ENCODE data around the gene TENM3.

GRCh38 chr4:182532441-182532840 is 289.2 kb downstream of the TENM3 start:
- TF ChIP-seq EZH2 (IDR thresholded peaks at IDR 0.05; ENCODE audit: borderline replicate concordance, low read depth, low read length, severe bottlenecking) (no peak), POLR2AphosphoS5 (IDR thresholded peaks at IDR 0.05; ENCODE audit: insufficient read depth, low read depth, low read length) (no peak), POLR2A (IDR thresholded peaks at IDR 0.05; ENCODE audit: low read depth, low read length) (no peak), MYC (IDR thresholded peaks at IDR 0.05; ENCODE audit: low read depth, low read length) (no peak), FOS (IDR thresholded peaks at IDR 0.05; ENCODE audit: borderline replicate concordance, insufficient read depth, low read length) (no peak), JUN (IDR thresholded peaks at IDR 0.05; ENCODE audit: borderline replicate concordance, insufficient read depth, insufficient read length, low read depth) (no peak)
- TF ChIP-seq, protein P1, sequence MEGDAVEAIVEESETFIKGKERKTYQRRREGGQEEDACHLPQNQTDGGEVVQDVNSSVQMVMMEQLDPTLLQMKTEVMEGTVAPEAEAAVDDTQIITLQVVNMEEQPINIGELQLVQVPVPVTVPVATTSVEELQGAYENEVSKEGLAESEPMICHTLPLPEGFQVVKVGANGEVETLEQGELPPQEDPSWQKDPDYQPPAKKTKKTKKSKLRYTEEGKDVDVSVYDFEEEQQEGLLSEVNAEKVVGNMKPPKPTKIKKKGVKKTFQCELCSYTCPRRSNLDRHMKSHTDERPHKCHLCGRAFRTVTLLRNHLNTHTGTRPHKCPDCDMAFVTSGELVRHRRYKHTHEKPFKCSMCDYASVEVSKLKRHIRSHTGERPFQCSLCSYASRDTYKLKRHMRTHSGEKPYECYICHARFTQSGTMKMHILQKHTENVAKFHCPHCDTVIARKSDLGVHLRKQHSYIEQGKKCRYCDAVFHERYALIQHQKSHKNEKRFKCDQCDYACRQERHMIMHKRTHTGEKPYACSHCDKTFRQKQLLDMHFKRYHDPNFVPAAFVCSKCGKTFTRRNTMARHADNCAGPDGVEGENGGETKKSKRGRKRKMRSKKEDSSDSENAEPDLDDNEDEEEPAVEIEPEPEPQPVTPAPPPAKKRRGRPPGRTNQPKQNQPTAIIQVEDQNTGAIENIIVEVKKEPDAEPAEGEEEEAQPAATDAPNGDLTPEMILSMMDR (IDR thresholded peaks at IDR 0.05; ENCODE audit: extremely low read depth in 1 of 2, insufficient read depth in 1 of 2, low read depth in 1 of 2, low read length in 2 of 2), result no peak
- TF ChIP-seq, protein P2, sequence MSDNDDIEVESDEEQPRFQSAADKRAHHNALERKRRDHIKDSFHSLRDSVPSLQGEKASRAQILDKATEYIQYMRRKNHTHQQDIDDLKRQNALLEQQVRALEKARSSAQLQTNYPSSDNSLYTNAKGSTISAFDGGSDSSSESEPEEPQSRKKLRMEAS (IDR thresholded peaks at IDR 0.05; ENCODE audit: insufficient read depth, insufficient read length), result no peak
